Endothelial cell (in vitro differentiated cells): ENCODE measurements around the gene MROH7. TPM values are rescaled to one million over a fixed set of nuclear protein-coding genes. Genes with fewer than 3 reads are reported as not detected.

Source experiments
- DNase-seq: peaks from one replicate; pipeline ENCODE4 v3.0.0; 2021; ENCODE audit warnings: low spot score
- H3K27ac Mint-ChIP-seq: one replicate; pipeline ENCODE4 v1.8.0; 2021; ENCODE audit warnings: mixed read lengths, inconsistent platforms; ENCODE audit not compliant: unreplicated experiment
- H3K27me3 Mint-ChIP-seq: one replicate; pipeline ENCODE4 v1.8.0; 2021; ENCODE audit warnings: mild to moderate bottlenecking, moderate library complexity, mixed read lengths, inconsistent platforms; ENCODE audit not compliant: unreplicated experiment
- H3K36me3 Mint-ChIP-seq: one replicate; pipeline ENCODE4 v1.8.0; 2021; ENCODE audit warnings: mild to moderate bottlenecking, low read depth, mixed read lengths, inconsistent platforms; ENCODE audit not compliant: unreplicated experiment
- H3K4me1 Mint-ChIP-seq: one replicate; pipeline ENCODE4 v1.8.0; 2021; ENCODE audit warnings: mild to moderate bottlenecking, mixed read lengths, inconsistent platforms; ENCODE audit not compliant: unreplicated experiment
- H3K4me3 Mint-ChIP-seq: one replicate; pipeline ENCODE4 v1.8.0; 2021; ENCODE audit warnings: mild to moderate bottlenecking, mixed read lengths, inconsistent platforms; ENCODE audit not compliant: unreplicated experiment
- H3K9me3 Mint-ChIP-seq: one replicate; pipeline ENCODE4 v1.8.0; 2021; ENCODE audit warnings: mixed read lengths, inconsistent platforms; ENCODE audit not compliant: unreplicated experiment
- CTCF ChIP-seq: fragments of 200-600 bp; sonication (generic); IDR thresholded peaks from one replicate; pipeline ENCODE4 v1.5.0; 2021; ENCODE audit warnings: antibody characterized with exemption; ENCODE audit not compliant: unreplicated experiment
- total RNA-seq: library from RNA; stranded (reverse); fragmentation: NEBNext Ultra II Directional; extraction: Animal tissue kit (Norgen Biotek cat#: 25700); gene quantifications from one replicate; pipeline ENCODE4 v1.2.1, GENCODE V29; 2021; ENCODE audit not compliant: unreplicated experiment

Gene MROH7
- total RNA-seq, 1 donor from 2014 or later, result 3.3 TPM

GRCh38 chr1:54671985-54672608, 30.5 kb downstream of the MROH7 start:
- H3K9me3 Mint-ChIP-seq, result no peaks in the 10 kb centered on the region
- H3K4me1 Mint-ChIP-seq, result peaks cover 3% of the 10 kb centered on the region
- no peak overlapping the region for H3K4me3 Mint-ChIP-seq
- H3K36me3 Mint-ChIP-seq, result no peaks in the 10 kb centered on the region
- no peaks in the 10 kb centered on the region for H3K27me3 Mint-ChIP-seq
- H3K27ac Mint-ChIP-seq, result no peak overlapping the region
- peak; percentile 75 for TF ChIP-seq CTCF
- peak; percentile 76 for DNase-seq

- Mint-ChIP-seq H3K4me1 (peaks cover 6% of the 10 kb centered on the region), H3K36me3 (peaks cover 3% of the 10 kb centered on the region), H3K9me3 (no peaks in the 10 kb centered on the region), H3K4me3 (no peak overlapping the region), H3K27me3 (peaks cover 2% of the 10 kb centered on the region), H3K27ac (peak overlapping the region; percentile 45)
- no peak for TF ChIP-seq CTCF
- DNase-seq, result no peak
Measured at GRCh38 chr1:54678776-54679643, 37.4 kb downstream of the MROH7 start.

- DNase-seq, result no peak
- no peak overlapping the region for H3K27ac Mint-ChIP-seq
- no peaks in the 10 kb centered on the region for H3K9me3 Mint-ChIP-seq
- H3K36me3 Mint-ChIP-seq, result peaks cover 3% of the 10 kb centered on the region
- no peak for TF ChIP-seq CTCF
- peaks cover 2% of the 10 kb centered on the region for H3K27me3 Mint-ChIP-seq
- H3K4me3 Mint-ChIP-seq, result no peak overlapping the region
- peaks cover 6% of the 10 kb centered on the region for H3K4me1 Mint-ChIP-seq
Measured at GRCh38 chr1:54679706-54680105, 38.1 kb downstream of the MROH7 start.

- H3K9me3 Mint-ChIP-seq, result no peaks in the 10 kb centered on the region
- H3K4me3 Mint-ChIP-seq, result no peak overlapping the region
- peaks cover 2% of the 10 kb centered on the region for H3K27me3 Mint-ChIP-seq
- H3K36me3 Mint-ChIP-seq, result peaks cover 3% of the 10 kb centered on the region
- H3K27ac Mint-ChIP-seq, result no peak overlapping the region
- DNase-seq, result no peak
- no peak for TF ChIP-seq CTCF
- H3K4me1 Mint-ChIP-seq, result peaks cover 6% of the 10 kb centered on the region
Measured at GRCh38 chr1:54680387-54680786, 38.8 kb downstream of the MROH7 start.

GRCh38 chr1:54681358-54681757, 39.8 kb downstream of the MROH7 start:
- no peak for TF ChIP-seq CTCF
- H3K4me1 Mint-ChIP-seq, result peaks cover 6% of the 10 kb centered on the region
- no peaks in the 10 kb centered on the region for H3K9me3 Mint-ChIP-seq
- no peak for DNase-seq
- H3K27me3 Mint-ChIP-seq, result peaks cover 2% of the 10 kb centered on the region
- H3K36me3 Mint-ChIP-seq, result peaks cover 3% of the 10 kb centered on the region
- H3K4me3 Mint-ChIP-seq, result no peak overlapping the region
- H3K27ac Mint-ChIP-seq, result no peak overlapping the region
